OCI-LY1 (cell line): ENCODE measurements around the gene PPDPF.
"Not testable (repeated sequence)": the region's sequence is repeated elsewhere in the genome, so short reads cannot be mapped to it uniquely, and the experiment has no call there.

Experiments used
- H2AFZ ChIP-seq: fragments of 200-600 bp; sonication (generic), shearing (Covaris generic); 2 replicates; pipeline ENCODE4 v1.6.0; 2014; ENCODE audit warnings: antibody characterized with exemption, mild to moderate bottlenecking, low read length
- H3F3A ChIP-seq: fragments of 200-600 bp; sonication (generic), shearing (Covaris generic); 2 replicates; pipeline ENCODE4 v1.6.0; 2014; ENCODE audit warnings: mild to moderate bottlenecking, antibody characterized with exemption, low read length, moderate library complexity; ENCODE audit not compliant: insufficient read depth
- H3K27ac ChIP-seq: fragments of 200-600 bp; sonication (generic); 2 replicates; pipeline ENCODE4 v1.5.1; 2014; ENCODE audit warnings: low read length, mixed run types, mild to moderate bottlenecking, low read depth; ENCODE audit not compliant: poor library complexity, severe bottlenecking
- H3K27me3 ChIP-seq: fragments of 200-600 bp; sonication (generic); 2 replicates; pipeline ENCODE4 v1.6.0; 2014; ENCODE audit warnings: antibody characterized with exemption, mild to moderate bottlenecking, low read length, moderate library complexity; ENCODE audit not compliant: insufficient read depth
- H3K36me3 ChIP-seq: fragments of 200-600 bp; sonication (generic); 2 replicates; pipeline ENCODE4 v1.6.1; 2014; ENCODE audit warnings: mild to moderate bottlenecking, antibody characterized with exemption, low read length, moderate library complexity, mixed read lengths; ENCODE audit not compliant: insufficient read depth
- H3K4me1 ChIP-seq: fragments of 200-600 bp; sonication (generic); 2 replicates; pipeline ENCODE4 v1.5.1; 2014; ENCODE audit warnings: mild to moderate bottlenecking, low read length, moderate library complexity; ENCODE audit not compliant: insufficient read depth, severe bottlenecking
- H3K4me2 ChIP-seq: fragments of 200-600 bp; sonication (generic), shearing (Covaris generic); 2 replicates; pipeline ENCODE4 v1.6.1; 2014; ENCODE audit warnings: low read length
- H3K4me3 ChIP-seq: fragments of 200-600 bp; sonication (generic); 2 replicates; pipeline ENCODE4 v1.5.1; 2014; ENCODE audit warnings: low read length, low read depth, mild to moderate bottlenecking, mixed read lengths; ENCODE audit not compliant: poor library complexity, severe bottlenecking
- H3K79me2 ChIP-seq: fragments of 200-600 bp; shearing (Covaris generic); 2 replicates; pipeline ENCODE4 v1.6.1; 2016; ENCODE audit warnings: mixed run types, low read length, mixed read lengths; ENCODE audit not compliant: insufficient read depth
- H3K9ac ChIP-seq: fragments of 200-600 bp; sonication (generic), shearing (Covaris generic); 2 replicates; pipeline ENCODE4 v1.6.1; 2014; ENCODE audit warnings: mild to moderate bottlenecking, low read length, mixed read lengths
- H3K9me2 ChIP-seq: fragments of 200-600 bp; sonication (generic), shearing (Covaris generic); 2 replicates; pipeline ENCODE4 v1.6.1; 2014; ENCODE audit warnings: low read depth, mild to moderate bottlenecking, low read length, mixed read lengths
- H3K9me3 ChIP-seq: fragments of 200-600 bp; shearing (Covaris generic); 2 replicates; pipeline ENCODE4 v1.6.1; 2014; ENCODE audit warnings: low read length, mixed read lengths
- H4K20me1 ChIP-seq: fragments of 200-600 bp; sonication (generic), shearing (Covaris generic); 2 replicates; pipeline ENCODE4 v1.6.0; 2016; ENCODE audit warnings: mild to moderate bottlenecking, low read length; ENCODE audit not compliant: insufficient read depth
- EZH2 ChIP-seq: fragments of 200-600 bp; sonication (generic), shearing (Covaris generic); IDR thresholded peaks from 2 replicates; pipeline ENCODE4 v1.8.0; 2017; ENCODE audit warnings: borderline replicate concordance, mixed run types, mild to moderate bottlenecking, antibody characterized with exemption, low read length, moderate library complexity, mixed read lengths
- TF ChIP-seq, protein P1 (sequence below): fragments of 200-600 bp; sonication (generic), shearing (Covaris generic); IDR thresholded peaks from 2 replicates; pipeline ENCODE4 v1.5.1; 2017; ENCODE audit warnings: mild to moderate bottlenecking, antibody characterized with exemption, low read length, moderate library complexity, mixed read lengths

PPDPF gene

GRCh38 chr20:63557481-63557891, 36.9 kb downstream of the PPDPF start:
- H3K36me3 ChIP-seq = no peaks in the 10 kb centered on the region
- H3K9me2 ChIP-seq = no peaks in the 10 kb centered on the region
- H3K27ac ChIP-seq = no peak overlapping the region
- H3K4me1 ChIP-seq = peaks cover 14% of the 10 kb centered on the region
- H3K9me3 ChIP-seq = no peaks in the 10 kb centered on the region
- no peak overlapping the region for H2AFZ ChIP-seq
- no peak for TF ChIP-seq EZH2
- TF ChIP-seq, protein P1, sequence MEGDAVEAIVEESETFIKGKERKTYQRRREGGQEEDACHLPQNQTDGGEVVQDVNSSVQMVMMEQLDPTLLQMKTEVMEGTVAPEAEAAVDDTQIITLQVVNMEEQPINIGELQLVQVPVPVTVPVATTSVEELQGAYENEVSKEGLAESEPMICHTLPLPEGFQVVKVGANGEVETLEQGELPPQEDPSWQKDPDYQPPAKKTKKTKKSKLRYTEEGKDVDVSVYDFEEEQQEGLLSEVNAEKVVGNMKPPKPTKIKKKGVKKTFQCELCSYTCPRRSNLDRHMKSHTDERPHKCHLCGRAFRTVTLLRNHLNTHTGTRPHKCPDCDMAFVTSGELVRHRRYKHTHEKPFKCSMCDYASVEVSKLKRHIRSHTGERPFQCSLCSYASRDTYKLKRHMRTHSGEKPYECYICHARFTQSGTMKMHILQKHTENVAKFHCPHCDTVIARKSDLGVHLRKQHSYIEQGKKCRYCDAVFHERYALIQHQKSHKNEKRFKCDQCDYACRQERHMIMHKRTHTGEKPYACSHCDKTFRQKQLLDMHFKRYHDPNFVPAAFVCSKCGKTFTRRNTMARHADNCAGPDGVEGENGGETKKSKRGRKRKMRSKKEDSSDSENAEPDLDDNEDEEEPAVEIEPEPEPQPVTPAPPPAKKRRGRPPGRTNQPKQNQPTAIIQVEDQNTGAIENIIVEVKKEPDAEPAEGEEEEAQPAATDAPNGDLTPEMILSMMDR = no peak
- no peak overlapping the region for H3K9ac ChIP-seq
- H3F3A ChIP-seq = 0 out of 2 replicates have a peak, but pooled peaks cover 5% of the 10 kb centered on the region
- no peak overlapping the region for H3K4me2 ChIP-seq
- no peaks in the 10 kb centered on the region for H3K79me2 ChIP-seq
- no peak overlapping the region for H3K4me3 ChIP-seq
- no peaks in the 10 kb centered on the region for H4K20me1 ChIP-seq
- peaks cover 10% of the 10 kb centered on the region; the same call in 1 of the 2 replicates for H3K27me3 ChIP-seq

DNA sequence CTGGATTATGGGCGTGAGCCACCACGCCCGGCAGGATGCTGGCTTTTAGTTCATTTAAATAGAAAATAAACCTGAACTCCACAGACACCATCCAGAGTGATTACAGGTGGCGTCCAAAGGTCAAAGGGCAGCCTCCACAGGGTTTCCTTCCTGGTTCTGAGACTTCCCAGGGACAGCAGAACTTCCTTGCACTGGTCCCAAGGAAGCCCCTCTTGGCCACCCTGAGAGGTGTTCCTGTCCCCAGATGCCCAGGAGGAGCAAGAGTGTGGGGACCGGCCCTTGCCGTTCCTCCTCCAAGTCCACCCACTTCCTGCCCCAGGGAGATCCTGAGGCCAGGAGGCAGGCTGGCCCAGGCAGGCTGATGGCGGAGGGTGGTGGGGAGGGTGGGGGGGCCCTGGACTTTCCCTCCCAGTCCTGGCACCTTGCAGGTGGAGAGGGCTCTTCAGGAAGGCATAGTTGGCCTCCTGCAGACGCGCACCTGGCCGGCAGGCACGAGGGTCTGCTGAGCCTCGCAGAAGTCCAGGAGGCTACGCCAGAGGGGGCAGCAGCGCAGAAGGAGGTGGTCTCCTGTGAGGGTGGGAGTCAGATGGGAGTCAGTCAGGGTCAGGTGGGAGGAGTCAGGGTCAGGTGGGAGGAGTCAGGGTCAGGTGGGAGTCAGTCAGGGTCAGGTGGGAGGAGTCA, 38.4 kb downstream of the PPDPF start:
- Histone ChIP-seq H3K9ac (no peak overlapping the region), H3K9me3 (no peaks in the 10 kb centered on the region), H3F3A (no peaks in the 10 kb centered on the region), H3K79me2 (no peaks in the 10 kb centered on the region), H3K27ac (no peak overlapping the region), H3K27me3 (peaks cover 10% of the 10 kb centered on the region; the same call in 1 of the 2 replicates), H3K4me2 (no peak overlapping the region), H3K4me1 (peaks cover 3% of the 10 kb centered on the region), H4K20me1 (no peaks in the 10 kb centered on the region), H3K9me2 (no peaks in the 10 kb centered on the region), H3K4me3 (no peak overlapping the region), H2AFZ (no peak overlapping the region), H3K36me3 (no peaks in the 10 kb centered on the region)
- TF ChIP-seq EZH2 = no peak
- TF ChIP-seq, protein P1 = no peak

- not testable (repeated sequence) for H3K4me1 ChIP-seq, H3K9ac ChIP-seq, H3K4me2 ChIP-seq, H3K79me2 ChIP-seq, H3K9me2 ChIP-seq, H3F3A ChIP-seq, H3K27ac ChIP-seq, H2AFZ ChIP-seq, H4K20me1 ChIP-seq, H3K36me3 ChIP-seq, H3K27me3 ChIP-seq, H3K9me3 ChIP-seq, H3K4me3 ChIP-seq
Measured at GRCh38 chr20:63559485-63560332, 39.1 kb downstream of the PPDPF start.
